PC-9 (cell line): ENCODE measurements around the gene SLC27A1. TPM values are rescaled to one million over a fixed set of nuclear protein-coding genes. Genes with fewer than 3 reads are reported as not detected.

Source experiments
- BruUV-seq: library from RNA; stranded (reverse); fragments of 400-500 nt; replicated peaks from 2 replicates; lab custom pipeline; 2021; lab: Mats Ljungman, UMichigan
- CTCF ChIA-PET: fragments of 300-600 bp; sonication (Branson Sonifier 250); formaldehyde crosslinking; loops from one replicate; lab custom pipeline; 2022; ENCODE audit warnings: antibody characterized with exemption; lab: Charles Lee
- POLR2A ChIA-PET: fragments of 300-600 bp; sonication (Branson Sonifier 250); formaldehyde crosslinking; loops from one replicate; lab custom pipeline; 2022; ENCODE audit warnings: antibody characterized with exemption; ENCODE audit not compliant: unreplicated experiment; lab: Charles Lee
- DNase-seq, 2 experiments: peaks; one replicate each; pipeline versions ENCODE4 v3.0.0 to v3.0.0-alpha.2; 2015 to 2022; ENCODE audit warnings: mixed read lengths in 1 of 2
- H2AFZ ChIP-seq: fragments of 200-600 bp; sonication (generic); 2 replicates; pipeline ENCODE4 v1.8.1; 2017; ENCODE audit warnings: antibody characterized with exemption
- H3F3A ChIP-seq: fragments of 200-600 bp; sonication (generic); 2 replicates; pipeline ENCODE4 v1.8.1; 2017; ENCODE audit warnings: antibody characterized with exemption, mild to moderate bottlenecking, low read depth; ENCODE audit not compliant: insufficient read depth
- H3K27ac ChIP-seq: fragments of 200-600 bp; sonication (generic); 2 replicates; pipeline ENCODE4 v1.6.1; 2016; ENCODE audit warnings: mixed run types
- H3K27me3 ChIP-seq: fragments of 200-600 bp; sonication (generic); 2 replicates; pipeline ENCODE4 v1.6.1; 2016; ENCODE audit warnings: low read depth, mixed run types; ENCODE audit not compliant: insufficient read depth
- H3K36me3 ChIP-seq: fragments of 200-600 bp; sonication (generic); 2 replicates; pipeline ENCODE4 v1.6.1; 2016; ENCODE audit warnings: low read depth, mixed run types
- H3K4me1 ChIP-seq: fragments of 200-600 bp; sonication (generic); replicated peaks from 2 replicates; pipeline ENCODE4 v1.6.1; 2016; ENCODE audit warnings: mixed run types; ENCODE audit not compliant: insufficient read depth
- H3K4me2 ChIP-seq: fragments of 200-600 bp; sonication (generic); 2 replicates; pipeline ENCODE4 v1.6.1; 2017; ENCODE audit warnings: mixed run types
- H3K4me3 ChIP-seq: fragments of 200-600 bp; sonication (generic); 2 replicates; pipeline ENCODE4 v1.6.1; 2016; ENCODE audit warnings: mixed run types
- H3K79me2 ChIP-seq: fragments of 200-600 bp; sonication (generic); 2 replicates; pipeline ENCODE4 v1.6.1; 2017; ENCODE audit warnings: low read depth, mixed run types
- H3K9me2 ChIP-seq: fragments of 200-600 bp; sonication (generic); 2 replicates; pipeline ENCODE4 v1.8.1; 2017; ENCODE audit warnings: mild to moderate bottlenecking; ENCODE audit not compliant: insufficient read depth
- H3K9me3 ChIP-seq: fragments of 200-600 bp; sonication (generic); 2 replicates; pipeline ENCODE4 v1.8.1; 2016; ENCODE audit warnings: low read depth; ENCODE audit not compliant: insufficient read depth
- H4K20me1 ChIP-seq: fragments of 200-600 bp; sonication (generic); 2 replicates; pipeline ENCODE4 v1.8.1; 2017; ENCODE audit not compliant: insufficient read depth
- CTCF ChIP-seq: fragments of 200-600 bp; sonication (generic); conservative IDR thresholded peaks from 2 replicates; pipeline ENCODE4 v1.6.1; 2017; ENCODE audit warnings: mixed run types, antibody characterized with exemption, mild to moderate bottlenecking, moderate library complexity
- EZH2 ChIP-seq: fragments of 200-600 bp; sonication (generic); IDR thresholded peaks from 2 replicates; pipeline ENCODE4 v1.8.0; 2017; ENCODE audit warnings: antibody characterized with exemption, low read depth
- intact Hi-C: fragments of 100-400 bp; cut with micrococcal nuclease; formaldehyde crosslinking; loops from one replicate; pipeline ENCODE4 v1.10.0; 2022; ENCODE audit not compliant: unreplicated experiment
- total RNA-seq: library from RNA; stranded (reverse); gene quantifications from 2 replicates; pipeline ENCODE4 v1.2.3, GENCODE V29; 2021

Gene SLC27A1
- total RNA-seq, 1 experiment from 2014 or later = 30.8 TPM

GRCh38 chr19:17503240-17503639, 32.9 kb downstream of the SLC27A1 start:
- peaks cover 46% of the 10 kb centered on the region for H3K79me2 ChIP-seq
- BruUV-seq = no TSS peak
- peaks cover 7% of the 10 kb centered on the region for H3K4me1 ChIP-seq
- H3K27me3 ChIP-seq = no peaks in the 10 kb centered on the region
- TF ChIP-seq EZH2 (no peak), CTCF (no peak)
- H3K4me2 ChIP-seq = no peak overlapping the region
- peaks cover 3% of the 10 kb centered on the region; the same call in 1 of the 2 replicates for H3K36me3 ChIP-seq
- H3K27ac ChIP-seq = no peak overlapping the region
- DNase-seq = no peak
- no peak overlapping the region for H2AFZ ChIP-seq
- ChIA-PET CTCF (no interaction called here), POLR2A (no interaction called here)
- H3K9me3 ChIP-seq = no peaks in the 10 kb centered on the region
- no peak overlapping the region for H3K4me3 ChIP-seq
- peaks cover 44% of the 10 kb centered on the region for H4K20me1 ChIP-seq
- intact Hi-C loops = no loop called here
- H3F3A ChIP-seq = peaks cover 44% of the 10 kb centered on the region
- no peaks in the 10 kb centered on the region for H3K9me2 ChIP-seq

GRCh38 chr19:17504030-17504429, 33.7 kb downstream of the SLC27A1 start:
- ChIA-PET POLR2A (no interaction called here), CTCF (no interaction called here)
- H2AFZ ChIP-seq = no peak overlapping the region
- BruUV-seq = no TSS peak
- no peaks in the 10 kb centered on the region for H3K27me3 ChIP-seq
- intact Hi-C loops = no loop called here
- no peak for DNase-seq
- H3K4me3 ChIP-seq = no peak overlapping the region
- H4K20me1 ChIP-seq = peaks cover 37% of the 10 kb centered on the region
- H3K4me1 ChIP-seq = peaks cover 15% of the 10 kb centered on the region
- peaks cover 45% of the 10 kb centered on the region for H3F3A ChIP-seq
- H3K4me2 ChIP-seq = no peak overlapping the region
- H3K9me2 ChIP-seq = no peaks in the 10 kb centered on the region
- peaks cover 52% of the 10 kb centered on the region for H3K79me2 ChIP-seq
- H3K36me3 ChIP-seq = peaks cover 4% of the 10 kb centered on the region; the same call in 1 of the 2 replicates
- H3K9me3 ChIP-seq = no peaks in the 10 kb centered on the region
- no peak for TF ChIP-seq CTCF
- no peak for TF ChIP-seq EZH2
- no peak overlapping the region for H3K27ac ChIP-seq

GRCh38 chr19:17504456-17504855, 34.1 kb downstream of the SLC27A1 start:
- no peaks in the 10 kb centered on the region for H3K9me2 ChIP-seq
- no peak overlapping the region for H3K27ac ChIP-seq
- peaks cover 33% of the 10 kb centered on the region for H4K20me1 ChIP-seq
- H3F3A ChIP-seq = peaks cover 44% of the 10 kb centered on the region
- intact Hi-C loops = no loop called here
- no peaks in the 10 kb centered on the region for H3K9me3 ChIP-seq
- no TSS peak for BruUV-seq
- H3K4me3 ChIP-seq = no peak overlapping the region
- no peaks in the 10 kb centered on the region for H3K27me3 ChIP-seq
- POLR2A ChIA-PET = no interaction called here
- no peak overlapping the region for H2AFZ ChIP-seq
- DNase-seq = no peak
- H3K4me2 ChIP-seq = no peak overlapping the region
- no peak for TF ChIP-seq CTCF
- no peak for TF ChIP-seq EZH2
- H3K79me2 ChIP-seq = peaks cover 56% of the 10 kb centered on the region
- H3K36me3 ChIP-seq = peaks cover 8% of the 10 kb centered on the region; the same call in 1 of the 2 replicates
- peaks cover 19% of the 10 kb centered on the region for H3K4me1 ChIP-seq
- CTCF ChIA-PET = interaction anchor here (0.5 kb wide), 1 partner anchor 262 kb away, joined by 3 read pairs; no protein-coding TSS in a partner anchor
